ENCODE data around the gene KNL1.
A peak's percentile ranks its signal among the peaks of the same experiment; 100 is the strongest.

The KNL1 gene

GRCh38 chr15:40582726-40583246 lies 11.3 kb upstream of the KNL1 start:
- peak; percentile 93 for DNase-seq

GRCh38 chr15:40584191-40584590 lies 9.9 kb upstream of the KNL1 start:
- DNase-seq, result no peak

GRCh38 chr15:40590667-40591050 lies 3.4 kb upstream of the KNL1 start:
- peak; percentile 67 for DNase-seq

- no peak for DNase-seq
These were observed 2.7 kb upstream of the KNL1 start for GRCh38 chr15:40591389-40591788.

GRCh38 chr15:40593165-40593564 lies 884 bp upstream of the KNL1 start:
- peak; percentile 65 for DNase-seq

GRCh38 chr15:40594429-40594836 lies 384 bp downstream of the KNL1 start:
- peak; percentile 81 for DNase-seq

GRCh38 chr15:40595219-40595618 lies 1.2 kb downstream of the KNL1 start:
- no peak for DNase-seq

- peak; percentile 24 for DNase-seq
These were observed 1.7 kb downstream of the KNL1 start for GRCh38 chr15:40595773-40596172.

GRCh38 chr15:40597024-40597423 lies 3.0 kb downstream of the KNL1 start:
- DNase-seq, result no peak

- no peak for DNase-seq
These were observed 4.1 kb downstream of the KNL1 start for GRCh38 chr15:40598126-40598525.

- no peak for DNase-seq
These were observed 4.6 kb downstream of the KNL1 start for GRCh38 chr15:40598672-40599071.

GRCh38 chr15:40600956-40601355 lies 6.9 kb downstream of the KNL1 start:
- no peak for DNase-seq

- no peak for DNase-seq
These were observed 9.9 kb downstream of the KNL1 start for GRCh38 chr15:40603935-40604334.

- DNase-seq, result no peak
These were observed 19.0 kb downstream of the KNL1 start for GRCh38 chr15:40613080-40613479.

GRCh38 chr15:40618023-40618422 lies 24.0 kb downstream of the KNL1 start:
- peak; percentile 7 for DNase-seq

GRCh38 chr15:40618906-40619305 lies 24.9 kb downstream of the KNL1 start:
- no peak for DNase-seq

- peak; percentile 58 for DNase-seq
These were observed 29.3 kb downstream of the KNL1 start for GRCh38 chr15:40623361-40623760.

- DNase-seq, result no peak
These were observed 36.3 kb downstream of the KNL1 start for GRCh38 chr15:40630313-40630712.

- DNase-seq, result no peak
These were observed 39.1 kb downstream of the KNL1 start for GRCh38 chr15:40633178-40633577.

GRCh38 chr15:40637221-40637745 lies 43.2 kb downstream of the KNL1 start:
- DNase-seq, result no peak

GRCh38 chr15:40639677-40640076 lies 45.6 kb downstream of the KNL1 start:
- DNase-seq, result no peak

- DNase-seq, result no peak
These were observed 53.5 kb downstream of the KNL1 start for GRCh38 chr15:40647523-40647922.

- DNase-seq, result no peak
These were observed 56.4 kb downstream of the KNL1 start for GRCh38 chr15:40650479-40650878.

GRCh38 chr15:40660686-40661085 lies 66.6 kb downstream of the KNL1 start:
- DNase-seq, result peak; percentile 12

GRCh38 chr15:40664909-40665308 lies 70.9 kb downstream of the KNL1 start:
- no peak for DNase-seq

Measured in OCI-M1 (cell line).